Stimulated activated CD4-positive, alpha-beta T cell treated with anti-CD3 and anti-CD28 coated beads, Interleukin-1b, Interleukin-23, amount 100 ng/mL, for 48 hours (primary cell): ENCODE measurements around the gene TGFBR2.

Source experiments
- DNase-seq: peaks from one replicate; pipeline ENCODE4 v3.0.0-alpha.2; 2020

Gene TGFBR2

DNA sequence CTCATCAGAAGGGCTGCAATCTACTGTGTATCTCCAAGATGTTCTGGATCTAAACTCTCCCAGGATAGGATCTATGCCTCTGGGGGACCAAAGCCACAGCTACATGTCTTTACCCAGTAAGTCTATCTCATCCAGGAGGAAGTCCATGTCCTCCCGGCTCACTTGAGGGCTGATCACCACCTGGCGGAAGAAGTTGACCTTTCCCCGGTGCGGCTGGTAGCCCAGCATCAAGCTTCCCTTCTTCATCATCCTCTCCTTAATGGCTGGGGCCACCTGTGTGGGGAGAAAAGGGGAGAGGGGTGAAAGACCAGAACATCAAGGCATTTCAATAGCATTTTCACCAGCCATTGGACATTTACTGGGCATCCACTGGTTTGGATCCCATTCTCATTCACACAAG is 121.7 kb downstream of the TGFBR2 start:
- DNase-seq: no peak

DNA sequence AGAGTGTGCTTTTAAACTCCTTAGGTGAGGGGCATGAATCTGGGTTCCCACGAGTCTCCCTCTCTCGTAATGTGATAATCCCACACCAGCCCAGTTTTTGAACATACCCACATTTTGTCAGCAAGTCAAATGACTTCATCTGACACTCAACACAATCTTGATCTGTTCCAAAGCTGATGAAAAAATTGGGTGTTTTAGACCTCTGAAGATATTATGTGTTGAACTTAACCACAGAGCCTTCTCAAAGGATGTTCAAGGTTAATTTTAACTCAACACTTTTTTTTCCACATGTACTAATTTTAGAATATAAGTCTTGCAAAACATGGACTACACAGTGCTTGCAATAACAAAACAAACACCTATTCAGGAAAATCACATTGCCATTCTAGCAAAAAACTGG is 123.1 kb downstream of the TGFBR2 start:
- no peak for DNase-seq

DNA sequence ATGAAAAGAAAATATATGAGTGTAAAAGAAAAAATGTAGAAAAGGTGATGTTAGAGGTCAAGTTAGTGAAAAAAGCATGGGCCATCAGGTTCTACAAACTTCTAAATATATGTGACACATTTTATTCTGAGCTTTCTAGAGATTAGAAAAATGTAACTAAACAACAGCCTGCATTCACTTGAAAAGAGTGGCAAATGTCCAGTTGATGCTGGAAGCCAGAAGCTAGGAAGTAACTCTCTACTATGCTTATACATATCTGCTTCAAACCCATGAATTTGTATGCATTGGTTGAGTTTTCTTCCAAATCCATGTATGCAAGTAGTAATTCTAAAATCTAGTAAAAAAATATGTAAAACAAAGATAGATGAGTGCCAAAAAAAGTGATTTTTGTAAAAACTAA is 123.5 kb downstream of the TGFBR2 start:
- DNase-seq: no peak

DNA sequence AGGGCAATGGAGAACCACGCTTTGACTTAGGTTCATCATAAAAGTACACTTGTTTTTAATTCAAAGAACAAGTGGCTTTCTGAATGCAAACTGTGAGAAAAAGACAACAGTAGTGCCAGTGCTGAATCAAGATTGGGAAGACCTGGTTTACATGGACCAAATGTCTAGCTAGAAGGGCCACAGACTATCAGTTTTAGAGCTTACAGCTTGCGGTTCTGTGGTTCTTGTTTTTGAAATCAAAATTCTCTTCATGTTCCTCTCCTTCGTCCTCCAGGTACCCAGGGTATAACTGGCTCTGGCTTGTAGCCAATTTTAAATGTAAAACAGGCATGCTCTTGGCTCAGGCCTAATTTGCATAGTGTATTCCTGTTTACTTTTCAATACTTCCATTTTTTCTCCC is 124.6 kb downstream of the TGFBR2 start:
- no peak for DNase-seq

DNA sequence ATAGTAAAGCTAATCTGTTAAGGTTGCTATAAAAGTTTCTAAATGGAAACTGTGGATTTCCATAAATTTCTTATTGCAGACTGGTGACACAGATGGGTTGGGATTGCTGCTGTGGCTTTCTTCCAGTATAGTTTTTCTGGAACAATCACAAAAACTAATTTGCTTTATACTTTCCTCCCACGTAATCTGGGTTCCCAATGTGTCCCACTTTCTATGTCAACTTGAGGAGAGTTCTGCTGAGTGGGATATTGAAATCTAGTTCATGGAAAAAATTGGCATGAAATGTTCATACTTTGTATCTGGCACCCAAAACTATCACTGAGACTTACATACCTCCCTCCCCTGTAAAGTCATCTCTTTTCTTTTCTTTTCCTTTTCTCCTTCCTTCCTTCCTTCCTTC is 126.8 kb downstream of the TGFBR2 start:
- DNase-seq: no peak

DNA sequence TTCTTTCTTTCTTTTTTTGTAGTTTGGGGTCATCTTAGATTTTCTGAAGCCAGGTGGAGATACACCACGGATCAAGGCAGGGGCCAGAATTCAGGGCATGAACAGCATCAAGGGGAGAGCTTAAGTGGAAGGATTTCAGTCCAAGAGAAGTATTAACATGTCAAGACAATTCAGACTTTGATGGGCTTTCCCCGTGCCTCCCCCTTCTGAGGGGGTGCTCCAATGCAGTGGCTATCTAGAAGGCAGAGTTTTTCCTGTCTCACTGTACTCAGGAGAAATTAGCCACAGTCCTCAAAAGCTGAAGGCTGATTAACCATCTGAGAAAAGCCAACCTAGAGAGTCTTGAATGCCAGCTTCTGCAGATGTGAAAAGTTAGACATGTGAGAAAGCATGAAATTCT is 127.3 kb downstream of the TGFBR2 start:
- no peak for DNase-seq

DNA sequence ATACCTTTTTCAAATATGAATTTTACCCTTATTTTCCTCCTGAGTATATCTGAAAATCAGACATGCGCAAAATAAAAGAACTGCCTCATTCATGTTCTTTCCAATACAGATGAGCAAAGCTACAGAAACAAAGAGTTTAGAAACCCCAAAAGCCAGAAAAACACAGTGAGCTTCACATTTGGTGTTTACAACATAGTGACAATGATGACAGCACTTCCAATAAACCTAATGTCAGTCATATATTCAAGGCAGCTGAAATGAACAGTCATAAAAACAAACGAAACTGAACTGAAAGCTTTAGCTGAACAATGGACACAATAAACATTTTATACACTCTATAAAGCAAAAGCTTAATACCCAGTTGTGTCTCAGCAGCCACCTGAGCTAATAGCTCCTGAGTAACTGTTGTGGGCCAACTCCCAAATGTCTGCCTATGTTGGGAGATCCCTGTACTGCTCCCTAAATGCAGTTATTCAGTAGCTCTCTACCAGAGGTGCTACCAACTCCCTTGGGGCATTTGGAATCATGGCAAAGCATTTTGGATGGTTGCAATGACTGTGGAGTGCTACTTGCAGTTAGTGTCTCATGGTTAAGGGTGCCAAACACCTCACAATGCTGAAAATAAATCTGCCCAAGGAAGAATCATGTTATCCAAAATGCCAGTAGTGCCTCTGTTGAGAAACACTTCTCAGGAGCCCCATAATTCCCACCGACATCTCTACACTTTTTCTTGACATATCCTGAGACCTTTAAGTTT is 131.5 kb downstream of the TGFBR2 start:
- DNase-seq: no peak

DNA sequence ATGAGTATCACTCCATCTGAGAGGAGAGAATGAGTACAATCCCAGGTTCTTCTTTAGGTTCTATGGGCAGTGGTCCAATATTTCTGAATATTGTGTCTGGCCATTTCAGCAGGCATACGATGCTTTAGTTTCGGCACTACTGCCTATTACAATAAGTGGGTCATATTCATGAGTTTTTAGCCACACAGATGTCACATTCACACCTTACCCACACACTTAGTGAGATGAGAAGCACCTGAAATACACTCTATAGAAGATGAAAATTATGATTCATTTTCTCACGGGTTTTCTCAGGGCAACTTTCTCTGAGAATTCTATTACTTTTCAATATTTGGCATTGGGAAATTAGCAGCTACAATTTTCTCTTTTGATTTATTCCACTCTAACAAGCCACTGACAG is 132.2 kb downstream of the TGFBR2 start:
- no peak for DNase-seq

DNA sequence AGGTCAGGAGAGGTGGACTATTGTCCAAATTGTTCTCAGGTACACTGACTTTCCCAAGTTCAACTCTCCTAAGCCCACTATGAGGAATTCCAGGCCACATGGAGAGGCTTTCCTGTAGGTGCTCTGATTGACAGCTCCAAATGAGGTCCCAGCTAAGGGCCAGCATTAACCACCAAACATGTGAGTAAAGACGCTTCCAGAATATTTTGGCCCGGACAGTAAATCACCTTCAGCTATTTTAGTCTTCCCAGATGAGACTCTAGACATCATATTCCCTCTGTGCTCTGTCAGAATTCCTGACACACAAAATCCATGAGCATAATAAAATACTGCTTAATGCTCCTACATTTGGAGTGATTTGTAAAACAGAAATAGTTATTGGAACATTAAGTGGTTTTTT is 135.5 kb downstream of the TGFBR2 start:
- no peak for DNase-seq

DNA sequence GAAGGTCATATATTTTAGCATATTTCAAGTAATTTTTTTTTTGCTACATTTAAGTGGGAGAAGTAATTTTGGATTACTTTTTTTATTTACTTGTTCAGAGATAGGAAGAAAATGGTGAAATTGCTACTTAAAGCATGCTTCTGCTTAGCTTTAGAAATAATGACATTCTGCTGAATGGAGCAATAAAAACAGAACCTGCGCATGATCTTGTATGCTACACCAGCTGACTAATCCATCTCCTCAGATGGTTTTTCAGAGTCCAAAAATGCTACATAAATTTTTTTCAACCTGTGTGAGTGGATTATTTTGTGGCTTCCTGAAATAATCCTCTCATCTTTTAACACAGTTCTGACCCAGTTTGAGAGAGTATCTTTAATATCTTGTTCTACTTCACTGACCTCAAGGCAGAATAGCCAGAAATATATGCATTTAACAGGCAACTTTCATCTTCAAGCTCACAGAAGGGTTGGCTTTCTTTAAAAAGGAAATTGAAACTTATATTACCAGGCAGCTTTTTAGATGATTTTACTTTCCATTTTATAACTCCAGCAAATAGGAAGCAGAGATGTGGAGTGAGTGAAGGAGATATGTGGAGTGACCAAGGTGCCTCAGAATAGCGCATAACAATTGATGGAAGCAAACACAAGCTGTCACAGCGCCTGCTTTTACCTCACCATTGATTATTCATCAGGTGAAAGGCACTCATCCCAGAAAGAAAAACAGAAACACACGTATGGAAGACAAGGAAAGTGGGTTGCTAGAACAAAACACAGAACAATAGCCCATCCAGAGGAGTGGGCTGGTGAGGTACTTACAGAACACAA is 136.6 kb downstream of the TGFBR2 start:
- DNase-seq: no peak
